Peyer's patch (tissue), 4 donors: ENCODE data around the gene ERC1.

Experiments used
- POLR2A ChIP-seq, 2 donors: fragments of 450-650 bp; IDR thresholded peaks; one replicate each; pipeline ENCODE4 v1.5.1; 2017; ENCODE audit warnings: antibody characterized with exemption in 2 of 2, mild to moderate bottlenecking in 2 of 2, moderate library complexity in 2 of 2
- TF ChIP-seq, protein P1 (sequence below), 6 experiments: fragments of 450-650 bp in 4 of 6; fragments of 200-600 bp in 2 of 6; sonication (generic) in 1 of 6; IDR thresholded peaks; one replicate each; pipeline ENCODE4 v1.5.1; 2017 to 2019; ENCODE audit warnings: antibody characterized with exemption in 6 of 6, mild to moderate bottlenecking in 3 of 6, moderate library complexity in 1 of 6

DNA sequence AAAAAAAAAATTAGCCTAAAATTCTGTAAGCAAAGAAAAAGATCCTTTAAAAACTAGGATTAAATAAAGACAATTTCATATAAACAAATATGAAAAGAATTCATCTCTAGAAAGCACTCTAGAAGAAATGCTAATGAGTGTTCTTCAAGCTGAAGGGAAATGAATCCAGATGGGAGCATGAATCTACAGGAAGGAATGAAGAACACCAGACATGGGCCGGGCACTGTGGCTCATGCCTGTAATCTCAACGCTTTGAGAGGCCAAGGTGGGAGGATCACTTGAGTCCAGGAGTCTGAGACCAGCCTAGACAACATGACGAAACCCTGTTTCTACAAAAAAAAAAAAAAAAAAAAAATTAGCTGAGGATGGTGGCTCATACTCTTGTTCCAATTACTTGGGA is 306.2 kb downstream of the ERC1 start:
- TF ChIP-seq, protein P1, sequence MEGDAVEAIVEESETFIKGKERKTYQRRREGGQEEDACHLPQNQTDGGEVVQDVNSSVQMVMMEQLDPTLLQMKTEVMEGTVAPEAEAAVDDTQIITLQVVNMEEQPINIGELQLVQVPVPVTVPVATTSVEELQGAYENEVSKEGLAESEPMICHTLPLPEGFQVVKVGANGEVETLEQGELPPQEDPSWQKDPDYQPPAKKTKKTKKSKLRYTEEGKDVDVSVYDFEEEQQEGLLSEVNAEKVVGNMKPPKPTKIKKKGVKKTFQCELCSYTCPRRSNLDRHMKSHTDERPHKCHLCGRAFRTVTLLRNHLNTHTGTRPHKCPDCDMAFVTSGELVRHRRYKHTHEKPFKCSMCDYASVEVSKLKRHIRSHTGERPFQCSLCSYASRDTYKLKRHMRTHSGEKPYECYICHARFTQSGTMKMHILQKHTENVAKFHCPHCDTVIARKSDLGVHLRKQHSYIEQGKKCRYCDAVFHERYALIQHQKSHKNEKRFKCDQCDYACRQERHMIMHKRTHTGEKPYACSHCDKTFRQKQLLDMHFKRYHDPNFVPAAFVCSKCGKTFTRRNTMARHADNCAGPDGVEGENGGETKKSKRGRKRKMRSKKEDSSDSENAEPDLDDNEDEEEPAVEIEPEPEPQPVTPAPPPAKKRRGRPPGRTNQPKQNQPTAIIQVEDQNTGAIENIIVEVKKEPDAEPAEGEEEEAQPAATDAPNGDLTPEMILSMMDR (IDR thresholded peaks at IDR 0.05): no peak
- TF ChIP-seq POLR2A (IDR thresholded peaks at IDR 0.05): no peak
